ENCODE data around the gene SGMS1. TPM values are rescaled to one million over a fixed set of nuclear protein-coding genes. Genes with fewer than 3 reads are reported as not detected.
A peak's percentile ranks its signal among the peaks of the same experiment; 100 is the strongest.

The SGMS1 gene
- total RNA-seq, 2 donors from 2014 or later: 19.4 to 19.5 TPM

- TF ChIP-seq, protein P1, sequence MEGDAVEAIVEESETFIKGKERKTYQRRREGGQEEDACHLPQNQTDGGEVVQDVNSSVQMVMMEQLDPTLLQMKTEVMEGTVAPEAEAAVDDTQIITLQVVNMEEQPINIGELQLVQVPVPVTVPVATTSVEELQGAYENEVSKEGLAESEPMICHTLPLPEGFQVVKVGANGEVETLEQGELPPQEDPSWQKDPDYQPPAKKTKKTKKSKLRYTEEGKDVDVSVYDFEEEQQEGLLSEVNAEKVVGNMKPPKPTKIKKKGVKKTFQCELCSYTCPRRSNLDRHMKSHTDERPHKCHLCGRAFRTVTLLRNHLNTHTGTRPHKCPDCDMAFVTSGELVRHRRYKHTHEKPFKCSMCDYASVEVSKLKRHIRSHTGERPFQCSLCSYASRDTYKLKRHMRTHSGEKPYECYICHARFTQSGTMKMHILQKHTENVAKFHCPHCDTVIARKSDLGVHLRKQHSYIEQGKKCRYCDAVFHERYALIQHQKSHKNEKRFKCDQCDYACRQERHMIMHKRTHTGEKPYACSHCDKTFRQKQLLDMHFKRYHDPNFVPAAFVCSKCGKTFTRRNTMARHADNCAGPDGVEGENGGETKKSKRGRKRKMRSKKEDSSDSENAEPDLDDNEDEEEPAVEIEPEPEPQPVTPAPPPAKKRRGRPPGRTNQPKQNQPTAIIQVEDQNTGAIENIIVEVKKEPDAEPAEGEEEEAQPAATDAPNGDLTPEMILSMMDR (IDR thresholded peaks at IDR 0.05): no peak
- Histone ChIP-seq H3K9me3 (no peaks in the 10 kb centered on the region), H3K4me1 (no peaks in the 10 kb centered on the region), H3K36me3 (no peaks in the 10 kb centered on the region), H3K27ac (no peak overlapping the region), H3K4me3 (no peak overlapping the region), H3K9ac (ENCODE audit: low read depth in 2 of 2, low read length in 2 of 2) (no peak overlapping the region), H3K27me3 (no peaks in the 10 kb centered on the region)
- intact Hi-C loops (cut with DNase I): no loop called here
- DNase-seq: no peak
Observed at GRCh38 chr10:50554995-50555568, 68.7 kb downstream of the SGMS1 start.

DNA sequence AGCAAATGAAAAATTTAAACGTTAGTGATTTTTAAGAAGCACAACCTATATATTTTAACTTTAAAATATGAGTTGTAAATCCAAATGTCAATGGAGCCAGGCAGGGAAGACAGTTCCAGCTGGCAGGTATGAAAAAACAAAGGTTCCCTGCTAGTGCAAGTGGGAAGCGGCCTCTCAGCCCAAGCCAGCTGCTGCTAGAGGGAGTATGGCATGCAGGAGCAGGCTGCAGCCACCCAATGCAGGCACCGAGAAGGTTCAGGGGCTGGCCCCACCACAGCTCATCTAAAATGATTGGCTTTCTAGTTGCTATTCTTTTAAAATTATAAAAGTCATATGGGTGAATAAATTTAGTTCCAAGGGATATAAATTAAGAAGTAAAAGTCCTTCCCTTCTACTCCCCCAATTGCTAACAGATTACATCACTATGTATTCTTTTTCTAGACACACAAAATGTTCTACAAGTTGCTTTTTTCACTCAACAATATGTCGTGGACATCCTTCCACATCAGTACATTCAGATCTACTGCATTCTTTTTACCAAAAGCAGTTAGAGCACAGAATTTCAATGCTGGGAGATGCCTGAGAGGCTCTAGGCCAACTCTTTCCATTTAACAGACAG, 69.3 kb downstream of the SGMS1 start:
- no peaks in the 10 kb centered on the region for H3K27me3 ChIP-seq
- no peak overlapping the region for H3K9ac ChIP-seq (ENCODE audit: low read depth in 2 of 2, low read length in 2 of 2)
- H3K9me3 ChIP-seq: no peaks in the 10 kb centered on the region
- DNase-seq: no peak
- TF ChIP-seq, protein P1 (IDR thresholded peaks at IDR 0.05): no peak
- no peak overlapping the region for H3K27ac ChIP-seq
- H3K36me3 ChIP-seq: no peaks in the 10 kb centered on the region
- H3K4me1 ChIP-seq: no peaks in the 10 kb centered on the region
- intact Hi-C loops (cut with DNase I): no loop called here
- no peak overlapping the region for H3K4me3 ChIP-seq

DNA sequence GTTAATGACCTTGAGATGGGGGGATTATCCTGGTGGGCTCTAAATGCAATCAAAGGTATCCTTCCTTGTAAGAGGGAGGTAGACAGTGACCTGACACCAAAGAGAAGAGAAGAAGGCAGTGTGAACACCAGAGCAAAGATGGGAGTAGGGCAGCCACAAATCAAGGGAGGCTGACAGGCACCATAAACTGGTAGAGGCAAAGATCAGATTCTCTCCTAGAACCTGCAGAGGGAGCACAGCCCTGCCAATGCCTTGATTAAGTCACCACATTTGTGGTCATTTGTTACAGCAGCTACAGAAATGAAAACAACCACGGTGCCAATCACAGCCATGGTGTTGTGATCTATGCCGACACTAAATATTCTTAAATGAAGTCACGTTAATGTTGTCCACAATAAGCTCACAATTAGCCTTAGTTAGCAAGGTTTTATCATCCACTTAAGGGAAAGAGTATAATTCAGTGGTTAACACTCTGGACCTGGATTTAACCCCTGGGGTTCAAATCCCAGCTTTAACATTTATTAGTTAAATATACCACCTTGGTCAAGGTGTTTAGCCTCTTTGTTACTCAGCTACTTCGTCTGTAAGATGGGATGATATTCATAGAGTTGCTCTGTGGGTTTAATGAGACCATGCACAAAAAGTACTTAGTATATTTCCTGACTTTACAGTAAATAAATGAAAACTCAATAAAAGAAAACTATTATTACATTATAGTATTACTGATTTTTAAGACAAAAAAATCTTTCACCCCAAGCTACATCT, 70.8 kb downstream of the SGMS1 start:
- Histone ChIP-seq H3K36me3 (no peaks in the 10 kb centered on the region), H3K9ac (ENCODE audit: low read depth in 2 of 2, low read length in 2 of 2) (no peak overlapping the region), H3K9me3 (no peaks in the 10 kb centered on the region), H3K27ac (no peak overlapping the region), H3K27me3 (no peaks in the 10 kb centered on the region), H3K4me1 (no peaks in the 10 kb centered on the region), H3K4me3 (no peak overlapping the region)
- intact Hi-C loops (cut with DNase I): no loop called here
- TF ChIP-seq, protein P1 (IDR thresholded peaks at IDR 0.05): no peak
- DNase-seq: peak; percentile 49

- no peaks in the 10 kb centered on the region for H3K27me3 ChIP-seq
- H3K36me3 ChIP-seq: no peaks in the 10 kb centered on the region
- H3K27ac ChIP-seq: no peak overlapping the region
- DNase-seq: no peak
- H3K4me1 ChIP-seq: no peaks in the 10 kb centered on the region
- H3K4me3 ChIP-seq: no peak overlapping the region
- intact Hi-C loops (cut with DNase I): no loop called here
- TF ChIP-seq, protein P1 (IDR thresholded peaks at IDR 0.05): no peak
- H3K9ac ChIP-seq (ENCODE audit: low read depth in 2 of 2, low read length in 2 of 2): no peak overlapping the region
- no peaks in the 10 kb centered on the region for H3K9me3 ChIP-seq
Observed at GRCh38 chr10:50552308-50552707, 71.4 kb downstream of the SGMS1 start.

DNA sequence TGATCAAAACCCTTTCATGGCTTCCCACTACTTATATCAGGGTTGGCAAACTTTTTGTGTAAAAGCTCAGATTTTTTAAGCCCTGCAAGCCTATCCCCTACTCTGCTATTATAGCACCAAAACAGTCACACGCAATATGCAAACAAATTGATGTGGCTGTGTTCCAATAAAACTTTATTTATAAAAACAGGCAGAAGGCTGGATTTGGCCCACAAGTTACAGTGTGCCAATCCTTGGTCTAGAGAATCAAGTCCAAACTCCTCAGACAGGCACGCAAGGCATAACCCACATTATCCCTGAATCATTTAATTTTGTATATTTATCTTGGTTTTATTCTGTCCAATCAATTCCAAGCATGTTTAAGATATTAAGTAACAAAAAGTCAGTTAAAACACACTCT, 71.9 kb downstream of the SGMS1 start:
- no peak for DNase-seq
- H3K9ac ChIP-seq (ENCODE audit: low read depth in 2 of 2, low read length in 2 of 2): no peak overlapping the region
- H3K4me3 ChIP-seq: no peak overlapping the region
- TF ChIP-seq, protein P1 (IDR thresholded peaks at IDR 0.05): no peak
- H3K4me1 ChIP-seq: no peaks in the 10 kb centered on the region
- no peaks in the 10 kb centered on the region for H3K9me3 ChIP-seq
- no peaks in the 10 kb centered on the region for H3K36me3 ChIP-seq
- H3K27ac ChIP-seq: no peak overlapping the region
- H3K27me3 ChIP-seq: no peaks in the 10 kb centered on the region
- intact Hi-C loops (cut with DNase I): no loop called here
